HepG2 (cell line): ENCODE measurements around the gene FAM118B. TPM values are rescaled to one million over a fixed set of nuclear protein-coding genes. Genes with fewer than 3 reads are reported as not detected.

Experiments used
- ATAC-seq: fragments of 200-7000 bp; cut with Tn5 transposase; 3 replicates; pipeline ENCODE4 v1.9.1; 2020; ENCODE audit warnings: mild to moderate bottlenecking, moderate library complexity
- BruUV-seq: library from RNA; stranded (reverse); fragments of 400-500 nt; replicated peaks from 2 replicates; lab custom pipeline; 2021; lab: Mats Ljungman, UMichigan
- CTCF ChIA-PET: fragments of 300-600 bp; formaldehyde crosslinking; extraction: SDS; loops from one replicate; lab custom pipeline; 2021; ENCODE audit warnings: low total read pairs, inconsistent platforms, low intra/inter-chr PET ratio; lab: Yijun Ruan, JAX
- POLR2A ChIA-PET: fragments of 350-600 bp; sonication (Branson Sonifier 250); formaldehyde crosslinking; loops from one replicate; lab custom pipeline; 2020; ENCODE audit warnings: antibody characterized with exemption, inconsistent platforms; lab: Yijun Ruan, JAX
- DNase-seq: peaks from one replicate; pipeline ENCODE4 v3.0.0-alpha.2; 2015; ENCODE audit warnings: low spot score
- FAIRE-seq: peaks from 3 replicates; lab custom pipeline; 2011; peaks lifted over from hg19 to GRCh38; lab: Jason Lieb, UNC
- H2AFZ ChIP-seq: one replicate; pipeline ENCODE4 v1.6.1; 2011; ENCODE audit warnings: low read length, inconsistent platforms
- H3K27ac ChIP-seq: fragments of 300-600 bp; 3 replicates; pipeline ENCODE4 v1.8.0; 2011; ENCODE audit warnings: mixed run types, mild to moderate bottlenecking, mixed read lengths, low read length, inconsistent platforms; ENCODE audit not compliant: insufficient read depth; ENCODE audit errors: extremely low read length
- H3K27me3 ChIP-seq, 2 experiments: fragments of 200-600 bp in 1 of 2; 2 replicates in 1 of 2; 3 replicates in 1 of 2; pipeline versions ENCODE4 v1.6.0 to v1.8.0; 2011; ENCODE audit warnings: low read length in 2 of 2, mild to moderate bottlenecking in 2 of 2, moderate library complexity in 2 of 2, inconsistent platforms in 1 of 2; ENCODE audit not compliant: insufficient read depth in 2 of 2, control insufficient read depth in 1 of 2
- H3K36me3 ChIP-seq, 2 experiments: fragments of 200-600 bp in 1 of 2; replicated peaks in 1 of 2; 2 replicates in 1 of 2; 3 replicates in 1 of 2; pipeline versions ENCODE4 v1.5.1 to v1.8.0; 2011; ENCODE audit warnings: low read length in 2 of 2, inconsistent platforms in 1 of 2; ENCODE audit not compliant: insufficient read depth in 2 of 2, control insufficient read depth in 1 of 2
- H3K4me1 ChIP-seq: 2 replicates; pipeline ENCODE4 v1.5.1; 2012; ENCODE audit warnings: low read length, inconsistent platforms; ENCODE audit not compliant: insufficient read depth
- H3K4me2 ChIP-seq: 2 replicates; pipeline ENCODE4 v1.6.0; 2011; ENCODE audit warnings: low read depth, low read length, inconsistent platforms
- H3K4me3 ChIP-seq, 3 experiments: fragments of 200-600 bp in 1 of 3; sonication (generic), shearing (Covaris generic) in 1 of 3; replicated peaks in 1 of 3; 2 replicates each; pipeline ENCODE4 v1.5.1; 2011 to 2016; ENCODE audit warnings: low read length in 3 of 3, inconsistent platforms in 2 of 3, low read depth in 2 of 3, mild to moderate bottlenecking in 2 of 3, control low read depth in 1 of 3, mixed read lengths in 1 of 3; ENCODE audit not compliant: insufficient read depth in 1 of 3
- H3K79me2 ChIP-seq: one replicate; pipeline ENCODE4 v1.6.1; 2011; ENCODE audit warnings: low read length, inconsistent platforms; ENCODE audit not compliant: insufficient read depth
- H3K9ac ChIP-seq: 2 replicates; pipeline ENCODE4 v1.6.0; 2011; ENCODE audit warnings: mild to moderate bottlenecking, low read depth, low read length, inconsistent platforms; ENCODE audit not compliant: insufficient read depth
- H3K9me3 ChIP-seq: 2 replicates; pipeline ENCODE4 v1.5.1; 2012; ENCODE audit warnings: mild to moderate bottlenecking, low read length
- H4K20me1 ChIP-seq: 2 replicates; pipeline ENCODE4 v1.6.0; 2011; ENCODE audit warnings: inconsistent platforms, mild to moderate bottlenecking, low read length, moderate library complexity; ENCODE audit not compliant: insufficient read depth
- FOXC1 ChIP-seq: sonication (generic); formaldehyde crosslinking; IDR thresholded peaks from 2 replicates; pipeline ENCODE4 v1.8.0; 2022; ENCODE audit warnings: mild to moderate bottlenecking, missing genetic modification reagents, borderline replicate concordance
- HIC2 ChIP-seq: sonication (generic); formaldehyde crosslinking; IDR thresholded peaks from 2 replicates; pipeline ENCODE4 v1.9.0; 2022; ENCODE audit warnings: low read depth, missing genetic modification reagents
- MBNL3 ChIP-seq: fragments of 250-450 bp; sonication (Bioruptor Pico); conservative IDR thresholded peaks from 2 replicates; pipeline ENCODE4 v1.8.0; 2022; ENCODE audit warnings: mild to moderate bottlenecking, inconsistent platforms
- NFAT5 ChIP-seq: sonication (generic); formaldehyde crosslinking; IDR thresholded peaks from 2 replicates; pipeline ENCODE4 v1.4.0; 2020; ENCODE audit warnings: missing genetic modification reagents
- RARA ChIP-seq: IDR thresholded peaks from 2 replicates; pipeline ENCODE4 v1.6.1; 2016; ENCODE audit warnings: missing genetic modification reagents, missing compliant biosample characterization
- ZNF318 ChIP-seq: sonication (generic); formaldehyde crosslinking; IDR thresholded peaks from 2 replicates; pipeline ENCODE4 v1.4.0; 2020; ENCODE audit warnings: mild to moderate bottlenecking, missing genetic modification reagents
- ZNF569 ChIP-seq: sonication (generic); formaldehyde crosslinking; IDR thresholded peaks from 2 replicates; pipeline ENCODE4 v1.5.0; 2020; ENCODE audit warnings: mild to moderate bottlenecking, missing genetic modification reagents, moderate library complexity, borderline replicate concordance
- ZNF607 ChIP-seq: sonication (generic); formaldehyde crosslinking; IDR thresholded peaks from 2 replicates; pipeline ENCODE4 v1.5.1; 2020; ENCODE audit warnings: missing genetic modification reagents, mild to moderate bottlenecking, borderline replicate concordance
- ZNF670 ChIP-seq: sonication (generic); formaldehyde crosslinking; IDR thresholded peaks from 2 replicates; pipeline ENCODE4 v1.8.0; 2022; ENCODE audit warnings: mild to moderate bottlenecking, missing genetic modification reagents, borderline replicate concordance
- WGBS: methylation state at CpG from one replicate; pipeline ENCODE4 v1.1.6; 2017; ENCODE audit warnings: low lambda C conversion rate; 5-methylcytosine and 5-hydroxymethylcytosine counted together
- in situ Hi-C: cut with HindIII; loops from 2 replicates; pipeline ENCODE4 v1.10.0; 2017; ENCODE audit warnings: low pct_unique_long_range_greater_than_20kb; ENCODE audit not compliant: extremely low pct_ligation_motif_present
- intact Hi-C: fragments of 100-400 bp; cut with micrococcal nuclease; formaldehyde crosslinking; loops from one replicate; pipeline ENCODE4 v1.10.0; 2022; ENCODE audit not compliant: unreplicated experiment
- polyA plus RNA-seq, 8 experiments: library from polyadenylated mRNA; depleted of rRNA in 3 of 8; stranded (reverse) in 7 of 8; unstranded in 1 of 8; fragments of >200 nt; fragmentation: Illumina TruSeq in 4 of 8; extraction: Trizol in 4 of 8; gene quantifications; 2 replicates each; pipeline versions ENCODE4 v1.2.1 to v1.2.3, GENCODE V29; 2011 to 2016; ENCODE audit warnings: low read depth in 4 of 8, missing spikeins in 1 of 8, mixed read lengths in 1 of 8; ENCODE audit not compliant: insufficient read depth in 1 of 8
- total RNA-seq, 5 experiments: library from RNA; depleted of rRNA; stranded (reverse); fragments of >200 nt; fragmentation: Illumina TruSeq; extraction: Trizol; gene quantifications; 2 replicates each; pipeline ENCODE4 v1.2.3, GENCODE V29; 2016; ENCODE audit warnings: low read depth in 1 of 5

FAM118B gene
- total and polyA plus RNA-seq, 2 of the 13 experiments (the other 11 are each of a cell fraction or from before 2014, with no cell fraction given), result 10.2 to 25.7 TPM

- ATAC-seq, result no peak
- no TSS peak for BruUV-seq
- 92% methylated on average over 6 of the region's 6 CpGs for WGBS
- Histone ChIP-seq H3K36me3 (0 out of 5 replicates have a peak, but pooled peaks cover 0 to 4% of the 10 kb centered on the region in 2 experiments), H3K27me3 (no peaks in the 10 kb centered on the region), H3K79me2 (peaks cover 10% of the 10 kb centered on the region), H3K4me2 (peak overlapping the region; percentile 96; the same call in 1 of the 2 replicates), H2AFZ (no peak overlapping the region), H3K27ac (no peak overlapping the region), H3K4me3 (no peak overlapping the region), H3K4me1 (peaks cover 29% of the 10 kb centered on the region), H3K9ac (no peak overlapping the region), H3K9me3 (no peaks in the 10 kb centered on the region), H4K20me1 (no peaks in the 10 kb centered on the region)
- in situ Hi-C loops, result no loop called here
- ChIA-PET CTCF (no interaction called here), POLR2A (no interaction called here)
- FAIRE-seq, result no peak
- DNase-seq, result peak; percentile 61
- intact Hi-C loops, result no loop called here
- TF ChIP-seq HIC2 (CRISPR knock-in tag), result no peak
- TF ChIP-seq NFAT5 (CRISPR knock-in tag), result no peak
- no peak for TF ChIP-seq FOXC1 (CRISPR knock-in tag)
- no peak for TF ChIP-seq ZNF670 (CRISPR knock-in tag)
- no peak for TF ChIP-seq MBNL3 (CRISPR knock-in tag)
- TF ChIP-seq ZNF569 (CRISPR knock-in tag), result no peak
- TF ChIP-seq RARA, result no peak
- TF ChIP-seq ZNF607 (CRISPR knock-in tag), result no peak
- TF ChIP-seq ZNF318 (CRISPR knock-in tag), result no peak
Measured at GRCh38 chr11:126284829-126285228, 73.2 kb downstream of the FAM118B start.
